NCI-H82 (cell line): ENCODE measurements around the gene LRRK1.
A peak's percentile ranks its signal among the peaks of the same experiment; 100 is the strongest.

Experiments
- DNase-seq: peaks from one replicate; lab custom pipeline; 2025; lab: John Stamatoyannopoulos, UW

The LRRK1 gene

GRCh38 chr15:100918690-100919480 lies at the start of gene LRRK1:
TSS of gene LRRK1 (plus strand) at chr15:100919357. CDS start at chr15:100924633, 5,276 bp downstream.
- peak; percentile 52 for DNase-seq

- DNase-seq, result peak; percentile 87
Observed at GRCh38 chr15:100873029-100873677, 46.0 kb upstream of the LRRK1 start.

GRCh38 chr15:100875495-100875894 lies 43.7 kb upstream of the LRRK1 start:
- no peak for DNase-seq

- no peak for DNase-seq
Observed at GRCh38 chr15:100875976-100876375, 43.2 kb upstream of the LRRK1 start.

GRCh38 chr15:100877551-100877950 lies 41.6 kb upstream of the LRRK1 start:
- no peak for DNase-seq

- DNase-seq, result no peak
Observed at GRCh38 chr15:100878130-100878529, 41.0 kb upstream of the LRRK1 start.

GRCh38 chr15:100878648-100879047 lies 40.5 kb upstream of the LRRK1 start:
- DNase-seq, result peak; percentile 27

GRCh38 chr15:100879061-100879463 lies 40.1 kb upstream of the LRRK1 start:
- DNase-seq, result peak; percentile 45

GRCh38 chr15:100879464-100880138 lies 39.6 kb upstream of the LRRK1 start, which contains the start of gene ALDH1A3:
TSS of gene ALDH1A3 (plus strand) at chr15:100879831. CDS start at chr15:100879908, 77 bp downstream.
- DNase-seq, result peak; percentile 57

- DNase-seq, result peak; percentile 27
Observed at GRCh38 chr15:100880139-100880896, 38.8 kb upstream of the LRRK1 start.

- no peak for DNase-seq
Observed at GRCh38 chr15:100880897-100881242, 38.3 kb upstream of the LRRK1 start.

- no peak for DNase-seq
Observed at GRCh38 chr15:100881573-100882336, 37.4 kb upstream of the LRRK1 start.

- DNase-seq, result no peak
Observed at GRCh38 chr15:100885116-100885515, 34.0 kb upstream of the LRRK1 start.

GRCh38 chr15:100885811-100886210 lies 33.3 kb upstream of the LRRK1 start:
- DNase-seq, result no peak

- no peak for DNase-seq
Observed at GRCh38 chr15:100887211-100887913, 31.8 kb upstream of the LRRK1 start.

GRCh38 chr15:100889385-100890050 lies 29.6 kb upstream of the LRRK1 start:
- no peak for DNase-seq

GRCh38 chr15:100890051-100890720 lies 29.0 kb upstream of the LRRK1 start:
- DNase-seq, result no peak

- no peak for DNase-seq
Observed at GRCh38 chr15:100890850-100891249, 28.3 kb upstream of the LRRK1 start.

- no peak for DNase-seq
Observed at GRCh38 chr15:100891307-100892012, 27.7 kb upstream of the LRRK1 start.
